Gastroesophageal sphincter (tissue), 3 donors: ENCODE data around the gene CIZ1.

Source experiments
- CTCF ChIP-seq, 4 experiments: fragments of 200-600 bp in 2 of 4; fragments of 450-650 bp in 2 of 4; sonication (generic) in 1 of 4; IDR thresholded peaks; one replicate each; pipeline ENCODE4 v1.5.1; 2017 to 2019; ENCODE audit warnings: antibody characterized with exemption in 4 of 4, mild to moderate bottlenecking in 2 of 4, moderate library complexity in 2 of 4
- POLR2A ChIP-seq, 2 donors: fragments of 450-650 bp; IDR thresholded peaks; one replicate each; pipeline ENCODE4 v1.6.1; 2017; ENCODE audit warnings: antibody characterized with exemption in 2 of 2, mild to moderate bottlenecking in 2 of 2, moderate library complexity in 1 of 2
- POLR2AphosphoS5 ChIP-seq: sonication (generic); formaldehyde crosslinking; IDR thresholded peaks from one replicate; pipeline ENCODE4 v1.6.1; 2017; ENCODE audit warnings: antibody characterized with exemption

DNA sequence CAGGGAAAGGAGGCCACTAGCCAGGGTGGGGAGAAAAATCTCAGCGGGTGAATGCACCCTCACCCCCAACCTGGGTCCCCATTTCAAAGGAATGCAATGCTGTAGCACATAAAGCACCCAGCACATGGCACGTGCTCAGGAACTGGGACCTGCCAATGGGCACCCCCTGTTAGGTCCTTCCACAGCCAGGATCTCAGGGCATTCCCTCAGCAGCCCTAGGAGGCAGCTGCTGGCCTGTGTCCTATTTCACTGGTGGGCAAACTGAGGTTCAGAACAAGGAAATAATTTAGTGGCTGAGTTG lies 20.6 kb upstream of the CIZ1 start:
- TF ChIP-seq CTCF (IDR thresholded peaks at IDR 0.05) (no peak), POLR2A (IDR thresholded peaks at IDR 0.05) (no peak), POLR2AphosphoS5 (no peak)
